ENCODE data around the gene DIAPH2.

DIAPH2 gene

GRCh38 chrX:97539970-97540519, 855.4 kb downstream of the DIAPH2 start:
- Histone ChIP-seq H3K4me3 (no peak overlapping the region), H3K27ac (no peak overlapping the region), H3K36me3 (no peaks in the 10 kb centered on the region), H3K4me1 (no peaks in the 10 kb centered on the region), H3K27me3 (no peaks in the 10 kb centered on the region), H3K9me3 (no peaks in the 10 kb centered on the region)
- intact Hi-C loops (cut with DNase I; ENCODE audit: low total_unique reads): no loop called here
- DNase-seq: no peak
- TF ChIP-seq CTCF (IDR thresholded peaks at IDR 0.05): no peak

GRCh38 chrX:97547877-97548578, 863.4 kb downstream of the DIAPH2 start:
- intact Hi-C loops (cut with DNase I; ENCODE audit: low total_unique reads): no loop called here
- Histone ChIP-seq H3K9me3 (no peaks in the 10 kb centered on the region), H3K4me1 (no peaks in the 10 kb centered on the region), H3K4me3 (no peak overlapping the region), H3K27me3 (no peaks in the 10 kb centered on the region), H3K27ac (no peak overlapping the region), H3K36me3 (no peaks in the 10 kb centered on the region)
- TF ChIP-seq CTCF (IDR thresholded peaks at IDR 0.05): no peak
- DNase-seq: no peak

- Histone ChIP-seq H3K4me1 (no peaks in the 10 kb centered on the region), H3K27me3 (no peaks in the 10 kb centered on the region), H3K36me3 (no peaks in the 10 kb centered on the region), H3K9me3 (no peaks in the 10 kb centered on the region), H3K4me3 (no peak overlapping the region), H3K27ac (no peak overlapping the region)
- no peak for TF ChIP-seq CTCF (IDR thresholded peaks at IDR 0.05)
- intact Hi-C loops (cut with DNase I; ENCODE audit: low total_unique reads): no loop called here
- no peak for DNase-seq
Observed at GRCh38 chrX:97551821-97552220, 867.2 kb downstream of the DIAPH2 start.

GRCh38 chrX:97553833-97554232, 869.2 kb downstream of the DIAPH2 start:
- H3K4me1 ChIP-seq: no peaks in the 10 kb centered on the region
- intact Hi-C loops (cut with DNase I; ENCODE audit: low total_unique reads): no loop called here

GRCh38 chrX:97556359-97556758, 871.7 kb downstream of the DIAPH2 start:
- intact Hi-C loops (cut with DNase I; ENCODE audit: low total_unique reads): no loop called here
- no peak for DNase-seq
- H3K9me3 ChIP-seq: no peaks in the 10 kb centered on the region
- no peak for TF ChIP-seq CTCF (IDR thresholded peaks at IDR 0.05)
- H3K4me1 ChIP-seq: no peaks in the 10 kb centered on the region
- no peak overlapping the region for H3K4me3 ChIP-seq
- H3K36me3 ChIP-seq: no peaks in the 10 kb centered on the region
- no peak overlapping the region for H3K27ac ChIP-seq
- no peaks in the 10 kb centered on the region for H3K27me3 ChIP-seq

More at GRCh38 chrX:97553833-97554232, 869.2 kb downstream of the DIAPH2 start:
- no peak for TF ChIP-seq CTCF (IDR thresholded peaks at IDR 0.05)
- Histone ChIP-seq H3K27ac (no peak overlapping the region), H3K27me3 (no peaks in the 10 kb centered on the region), H3K9me3 (no peaks in the 10 kb centered on the region), H3K36me3 (no peaks in the 10 kb centered on the region), H3K4me3 (no peak overlapping the region)
- DNase-seq: no peak
